ENCODE measurements around the gene TUBB3.
"Not testable (repeated sequence)": the region's sequence is repeated elsewhere in the genome, so short reads cannot be mapped to it uniquely, and the experiment has no call there.

Gene TUBB3

GRCh38 chr16:89964201-89964600 lies 41.1 kb downstream of the TUBB3 start:
- in situ Hi-C loops (cut with MboI; ENCODE audit: low sequenced_read_pairs) = no loop called here

- in situ Hi-C loops (cut with MboI; ENCODE audit: low sequenced_read_pairs) = no loop called here
These were observed 42.5 kb downstream of the TUBB3 start for GRCh38 chr16:89965447-89966225.

- in situ Hi-C loops (cut with MboI; ENCODE audit: low sequenced_read_pairs) = no loop called here
These were observed 43.6 kb downstream of the TUBB3 start for GRCh38 chr16:89966756-89967155.

GRCh38 chr16:89967436-89967835 lies 44.3 kb downstream of the TUBB3 start:
- in situ Hi-C loops (cut with MboI; ENCODE audit: low sequenced_read_pairs) = not testable (repeated sequence)

DNA sequence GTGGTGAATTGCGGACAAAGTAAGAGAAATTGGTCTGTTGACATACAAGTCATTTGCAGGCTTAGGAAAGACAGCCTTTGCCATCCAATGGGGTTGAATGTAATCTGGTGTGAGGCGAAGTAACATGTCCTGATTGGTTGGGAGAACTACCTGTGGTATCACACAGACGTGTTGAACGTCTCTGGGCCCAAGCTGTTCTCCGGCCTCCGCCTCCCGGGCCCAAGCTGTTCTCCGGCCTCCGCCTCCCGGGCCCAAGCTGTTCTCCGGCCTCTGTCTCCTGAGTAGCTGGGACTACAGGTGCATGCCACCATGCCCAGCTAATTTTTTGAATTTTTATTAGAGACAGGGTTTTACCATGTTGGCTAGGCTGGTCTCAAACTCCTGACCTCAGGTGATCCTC lies 44.9 kb downstream of the TUBB3 start:
- in situ Hi-C loops (cut with MboI; ENCODE audit: low sequenced_read_pairs) = not testable (repeated sequence)

GRCh38 chr16:89969741-89970410 lies 46.7 kb downstream of the TUBB3 start:
- in situ Hi-C loops (cut with MboI; ENCODE audit: low sequenced_read_pairs) = no loop called here

- in situ Hi-C loops (cut with MboI; ENCODE audit: low sequenced_read_pairs) = no loop called here
These were observed 48.5 kb downstream of the TUBB3 start for GRCh38 chr16:89971495-89972243.

GRCh38 chr16:89972244-89973234 lies 49.4 kb downstream of the TUBB3 start:
- in situ Hi-C loops (cut with MboI; ENCODE audit: low sequenced_read_pairs) = no loop called here

- in situ Hi-C loops (cut with MboI; ENCODE audit: low sequenced_read_pairs) = no loop called here
These were observed 50.1 kb downstream of the TUBB3 start for GRCh38 chr16:89973235-89973634.

- in situ Hi-C loops (cut with MboI; ENCODE audit: low sequenced_read_pairs) = no loop called here
These were observed 50.7 kb downstream of the TUBB3 start for GRCh38 chr16:89973654-89974335.

- in situ Hi-C loops (cut with MboI; ENCODE audit: low sequenced_read_pairs) = no loop called here
These were observed 51.7 kb downstream of the TUBB3 start for GRCh38 chr16:89974870-89975269.

- in situ Hi-C loops (cut with MboI; ENCODE audit: low sequenced_read_pairs) = no loop called here
These were observed 58.3 kb downstream of the TUBB3 start for GRCh38 chr16:89981414-89981813.

DNA sequence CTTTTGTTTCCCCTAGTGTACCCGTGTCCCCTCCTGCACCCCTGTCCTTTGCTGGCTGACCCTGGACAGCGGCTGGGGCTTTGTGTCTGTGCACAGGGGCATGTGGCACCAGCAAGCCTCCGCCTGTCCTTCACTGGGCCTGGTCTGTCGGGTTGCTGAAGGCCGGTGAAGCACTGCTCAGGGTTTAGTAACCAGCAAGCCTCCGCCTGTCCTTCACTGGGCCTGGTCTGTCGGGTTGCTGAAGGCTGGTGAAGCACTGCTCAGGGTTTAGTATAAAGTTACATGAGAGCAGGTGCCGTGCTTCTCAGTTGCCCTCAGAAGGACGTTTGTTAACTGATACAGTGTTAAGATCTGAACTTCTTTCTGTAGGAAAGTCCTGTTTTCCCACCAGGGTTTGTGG lies 59.2 kb downstream of the TUBB3 start:
- in situ Hi-C loops (cut with MboI; ENCODE audit: low sequenced_read_pairs) = no loop called here

DNA sequence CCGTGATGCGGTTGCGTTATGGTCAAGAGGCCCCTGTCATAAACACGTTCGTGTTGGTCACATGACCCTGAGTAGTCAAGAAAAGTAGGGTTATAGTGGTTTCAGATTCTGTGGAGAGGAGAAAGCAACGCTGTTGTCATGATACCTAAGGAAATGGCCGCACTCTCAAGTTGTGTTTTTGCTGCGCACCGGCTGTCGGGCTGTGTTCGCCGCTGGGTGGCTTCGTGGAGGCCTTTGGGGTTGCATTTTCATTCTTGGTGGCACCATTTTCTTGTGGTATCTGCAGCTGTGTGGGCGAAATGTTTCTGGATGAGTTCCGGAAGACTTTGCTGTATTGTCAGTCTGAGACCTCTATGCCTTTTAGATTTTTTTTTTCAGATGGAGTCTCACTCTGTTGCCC lies 60.4 kb downstream of the TUBB3 start:
- in situ Hi-C loops (cut with MboI; ENCODE audit: low sequenced_read_pairs) = no loop called here

- in situ Hi-C loops (cut with MboI; ENCODE audit: low sequenced_read_pairs) = no loop called here
These were observed 61.1 kb downstream of the TUBB3 start for GRCh38 chr16:89984216-89984615.

GRCh38 chr16:89985219-89985618 lies 62.1 kb downstream of the TUBB3 start:
- in situ Hi-C loops (cut with MboI; ENCODE audit: low sequenced_read_pairs) = no loop called here

Data from HL-60/S4 treated with phorbol 12-myristate 13-acetate at 8.2 ng/mL for 4 days and 3 days (cell line).